Mucosa of rectum (tissue), 2 donors: ENCODE results near the gene CTNNBL1.

ENCODE experiments used
- H3K27ac ChIP-seq, 2 donors: one replicate each; pipeline ENCODE4 v1.7.0; 2013; ENCODE audit warnings: inconsistent platforms in 2 of 2, low read depth in 2 of 2, low read length in 2 of 2
- H3K27me3 ChIP-seq, 2 donors: one replicate each; pipeline ENCODE4 v1.7.0; 2013; ENCODE audit warnings: low read length in 2 of 2; ENCODE audit not compliant: control insufficient read depth in 2 of 2, insufficient read depth in 2 of 2
- H3K36me3 ChIP-seq, 2 donors: one replicate each; pipeline ENCODE4 v1.7.0; 2013; ENCODE audit warnings: low read length in 2 of 2; ENCODE audit not compliant: control insufficient read depth in 2 of 2, insufficient read depth in 2 of 2
- H3K4me1 ChIP-seq, 2 donors: one replicate each; pipeline ENCODE4 v1.7.0; 2013; ENCODE audit warnings: low read length in 2 of 2, mild to moderate bottlenecking in 1 of 2; ENCODE audit not compliant: control insufficient read depth in 2 of 2, insufficient read depth in 2 of 2
- H3K4me3 ChIP-seq, 2 donors: one replicate each; pipeline ENCODE4 v1.7.0; 2013; ENCODE audit warnings: low read length in 2 of 2
- H3K9ac ChIP-seq, 2 donors: one replicate each; pipeline ENCODE4 v1.7.0; 2013; ENCODE audit warnings: low read length in 2 of 2, low read depth in 1 of 2, mild to moderate bottlenecking in 1 of 2
- H3K9me3 ChIP-seq, 2 donors: one replicate each; pipeline ENCODE4 v1.7.0; 2013; ENCODE audit warnings: low read length in 2 of 2; ENCODE audit not compliant: control insufficient read depth in 2 of 2
- donor health status: healthy.
- donor health status: Normal muscosa, but diverticular disease.

Gene CTNNBL1

GRCh38 chr20:37833221-37833896, 139.5 kb downstream of the CTNNBL1 start:
- H3K4me3 ChIP-seq: no peak overlapping the region
- no peaks in the 10 kb centered on the region for H3K4me1 ChIP-seq
- H3K27me3 ChIP-seq: no peaks in the 10 kb centered on the region
- no peak overlapping the region for H3K9ac ChIP-seq
- H3K36me3 ChIP-seq: no peaks in the 10 kb centered on the region
- H3K9me3 ChIP-seq: no peaks in the 10 kb centered on the region
- H3K27ac ChIP-seq: no peak overlapping the region

- Histone ChIP-seq H3K36me3 (peaks cover 0 to 8% of the 10 kb centered on the region in 2 donors), H3K27me3 (no peaks in the 10 kb centered on the region), H3K4me1 (no peaks in the 10 kb centered on the region), H3K4me3 (no peak overlapping the region), H3K9ac (no peak overlapping the region), H3K9me3 (no peaks in the 10 kb centered on the region), H3K27ac (no peak overlapping the region)
These were observed 143.1 kb downstream of the CTNNBL1 start for GRCh38 chr20:37836926-37837325.

- Histone ChIP-seq H3K9ac (no peak overlapping the region), H3K4me3 (no peak overlapping the region), H3K36me3 (peaks cover 9 to 17% of the 10 kb centered on the region in 2 donors), H3K27ac (no peak overlapping the region), H3K27me3 (no peaks in the 10 kb centered on the region), H3K4me1 (no peaks in the 10 kb centered on the region), H3K9me3 (no peaks in the 10 kb centered on the region)
These were observed 144.1 kb downstream of the CTNNBL1 start for GRCh38 chr20:37837924-37838323.

GRCh38 chr20:37838769-37839431, 145.1 kb downstream of the CTNNBL1 start:
- Histone ChIP-seq H3K9ac (no peak overlapping the region), H3K27ac (no peak overlapping the region), H3K36me3 (peaks cover 12 to 21% of the 10 kb centered on the region in 2 donors), H3K4me1 (no peaks in the 10 kb centered on the region), H3K27me3 (no peaks in the 10 kb centered on the region), H3K9me3 (no peaks in the 10 kb centered on the region), H3K4me3 (no peak overlapping the region)

GRCh38 chr20:37839432-37839827, 145.6 kb downstream of the CTNNBL1 start:
- no peaks in the 10 kb centered on the region for H3K9me3 ChIP-seq
- H3K9ac ChIP-seq: no peak overlapping the region

GRCh38 chr20:37839955-37840354, 146.1 kb downstream of the CTNNBL1 start:
- H3K27me3 ChIP-seq: no peaks in the 10 kb centered on the region
- H3K27ac ChIP-seq: no peak overlapping the region
- H3K36me3 ChIP-seq: peaks cover 15 to 23% of the 10 kb centered on the region in 2 donors
- no peak overlapping the region for H3K4me3 ChIP-seq
- H3K9ac ChIP-seq: no peak overlapping the region
- no peaks in the 10 kb centered on the region for H3K4me1 ChIP-seq
- H3K9me3 ChIP-seq: no peaks in the 10 kb centered on the region

More at GRCh38 chr20:37839432-37839827, 145.6 kb downstream of the CTNNBL1 start:
- Histone ChIP-seq H3K4me1 (no peaks in the 10 kb centered on the region), H3K36me3 (peaks cover 15 to 21% of the 10 kb centered on the region in 2 donors), H3K27ac (no peak overlapping the region), H3K27me3 (no peaks in the 10 kb centered on the region), H3K4me3 (no peak overlapping the region)

- Histone ChIP-seq H3K27ac (no peak overlapping the region), H3K4me1 (no peaks in the 10 kb centered on the region), H3K27me3 (no peaks in the 10 kb centered on the region), H3K9me3 (no peaks in the 10 kb centered on the region), H3K9ac (no peak overlapping the region), H3K4me3 (no peak overlapping the region), H3K36me3 (peaks cover 15 to 29% of the 10 kb centered on the region in 2 donors)
These were observed 147.6 kb downstream of the CTNNBL1 start for GRCh38 chr20:37841389-37841788.

- Histone ChIP-seq H3K36me3 (peaks cover 15 to 29% of the 10 kb centered on the region in 2 donors), H3K4me3 (no peak overlapping the region), H3K27me3 (no peaks in the 10 kb centered on the region), H3K9me3 (no peaks in the 10 kb centered on the region), H3K4me1 (no peaks in the 10 kb centered on the region), H3K27ac (no peak overlapping the region), H3K9ac (no peak overlapping the region)
These were observed 148.1 kb downstream of the CTNNBL1 start for GRCh38 chr20:37841971-37842370.

GRCh38 chr20:37845241-37845681, 151.4 kb downstream of the CTNNBL1 start:
- no peak overlapping the region for H3K27ac ChIP-seq
- H3K4me1 ChIP-seq: no peaks in the 10 kb centered on the region
- no peaks in the 10 kb centered on the region for H3K9me3 ChIP-seq
- H3K4me3 ChIP-seq: no peak overlapping the region
- H3K27me3 ChIP-seq: no peaks in the 10 kb centered on the region
- peaks cover 15 to 39% of the 10 kb centered on the region in 2 donors for H3K36me3 ChIP-seq
- H3K9ac ChIP-seq: no peak overlapping the region

- Histone ChIP-seq H3K4me3 (no peak overlapping the region), H3K36me3 (peaks cover 15 to 37% of the 10 kb centered on the region in 2 donors), H3K9me3 (no peaks in the 10 kb centered on the region), H3K9ac (no peak overlapping the region), H3K4me1 (no peaks in the 10 kb centered on the region), H3K27ac (no peak overlapping the region), H3K27me3 (no peaks in the 10 kb centered on the region)
These were observed 152.0 kb downstream of the CTNNBL1 start for GRCh38 chr20:37845878-37846277.
